GM23338 (cell line): ENCODE measurements around the gene SP140L. TPM values are rescaled to one million over a fixed set of nuclear protein-coding genes. Genes with fewer than 3 reads are reported as not detected.
"Not testable (repeated sequence)": the region's sequence is repeated elsewhere in the genome, so short reads cannot be mapped to it uniquely, and the experiment has no call there.

Experiments
- ATAC-seq: fragments of 200-7000 bp; cut with Tn5 transposase; 3 replicates; pipeline ENCODE4 v1.9.1; 2020
- DNase-seq: peaks from one replicate; pipeline ENCODE4 v3.0.0-alpha.2; 2015; ENCODE audit warnings: low spot score
- H2AFZ ChIP-seq: fragments of 200-600 bp; sonication (generic); 2 replicates; pipeline ENCODE4 v1.8.0; 2016; ENCODE audit warnings: antibody characterized with exemption, mild to moderate bottlenecking, moderate library complexity
- H3F3A ChIP-seq: fragments of 200-600 bp; sonication (generic); replicated peaks from 2 replicates; pipeline ENCODE4 v1.8.0; 2017; ENCODE audit warnings: antibody characterized with exemption, mixed run types, low read depth
- H3K27ac ChIP-seq: fragments of 200-600 bp; sonication (generic); 2 replicates; pipeline ENCODE4 v1.6.1; 2016; ENCODE audit warnings: low read depth
- H3K27me3 ChIP-seq: fragments of 200-600 bp; sonication (generic); 2 replicates; pipeline ENCODE4 v1.8.0; 2016; ENCODE audit warnings: mild to moderate bottlenecking, mixed run types, moderate library complexity; ENCODE audit not compliant: insufficient read depth
- H3K36me3 ChIP-seq: fragments of 200-600 bp; sonication (generic); 2 replicates; pipeline ENCODE4 v1.8.0; 2016; ENCODE audit warnings: mild to moderate bottlenecking; ENCODE audit not compliant: insufficient read depth
- H3K4me1 ChIP-seq: fragments of 200-600 bp; sonication (generic); 2 replicates; pipeline ENCODE4 v1.8.0; 2016; ENCODE audit warnings: mild to moderate bottlenecking, moderate library complexity; ENCODE audit not compliant: insufficient read depth
- H3K4me2 ChIP-seq: fragments of 200-600 bp; sonication (generic); 2 replicates; pipeline ENCODE4 v1.7.1; 2017; ENCODE audit warnings: mixed run types
- H3K4me3 ChIP-seq: fragments of 200-600 bp; sonication (generic); 2 replicates; pipeline ENCODE4 v1.6.1; 2016; ENCODE audit warnings: mixed run types
- H3K79me2 ChIP-seq: fragments of 200-600 bp; sonication (generic); replicated peaks from 2 replicates; pipeline ENCODE4 v1.8.0; 2017; ENCODE audit warnings: mild to moderate bottlenecking; ENCODE audit not compliant: insufficient read depth
- H3K9me2 ChIP-seq: fragments of 200-600 bp; sonication (generic); 2 replicates; pipeline ENCODE4 v1.8.0; 2017; ENCODE audit not compliant: insufficient read depth
- H4K20me1 ChIP-seq: fragments of 200-600 bp; sonication (generic); replicated peaks from 2 replicates; pipeline ENCODE4 v1.8.0; 2017; ENCODE audit warnings: mild to moderate bottlenecking; ENCODE audit not compliant: insufficient read depth
- H3K27ac Mint-ChIP-seq: 2 replicates; pipeline ENCODE4 v1.8.0; 2020; ENCODE audit warnings: inconsistent platforms, mild to moderate bottlenecking, moderate library complexity, mixed read lengths
- H3K27me3 Mint-ChIP-seq: 3 replicates; pipeline ENCODE4 v1.8.0; 2022; ENCODE audit warnings: low read depth, mild to moderate bottlenecking, moderate library complexity, mixed read lengths, inconsistent platforms; ENCODE audit not compliant: insufficient read depth, poor library complexity
- H3K36me3 Mint-ChIP-seq: 3 replicates; pipeline ENCODE4 v1.8.0; 2021; ENCODE audit warnings: low read depth, mild to moderate bottlenecking, inconsistent platforms, moderate library complexity, mixed read lengths
- H3K4me1 Mint-ChIP-seq: 3 replicates; pipeline ENCODE4 v1.8.0; 2020; ENCODE audit warnings: mild to moderate bottlenecking, inconsistent platforms, mixed read lengths
- H3K4me3 Mint-ChIP-seq: 3 replicates; pipeline ENCODE4 v1.8.0; 2021; ENCODE audit warnings: moderate library complexity, mild to moderate bottlenecking, inconsistent platforms, mixed read lengths
- H3K9me3 Mint-ChIP-seq: 3 replicates; pipeline ENCODE4 v1.8.0; 2020; ENCODE audit warnings: moderate library complexity, mild to moderate bottlenecking, inconsistent platforms, mixed read lengths
- EZH2 ChIP-seq: fragments of 200-600 bp; sonication (generic); IDR thresholded peaks from one replicate; pipeline ENCODE4 v1.8.0; 2017; ENCODE audit warnings: antibody characterized with exemption, mild to moderate bottlenecking, low read depth; ENCODE audit not compliant: unreplicated experiment
- JUNB ChIP-seq: IDR thresholded peaks from one replicate; pipeline ENCODE4 v1.6.1; 2016; ENCODE audit warnings: antibody characterized with exemption; ENCODE audit not compliant: unreplicated experiment
- NANOG ChIP-seq: IDR thresholded peaks from 2 replicates; pipeline ENCODE4 v1.6.1; 2016; ENCODE audit warnings: antibody characterized with exemption, borderline replicate concordance
- ZNF331 ChIP-seq: fragments of 250-450 bp; sonication (Bioruptor Pico); IDR thresholded peaks from 2 replicates; pipeline ENCODE4 v1.5.0; 2020; ENCODE audit warnings: low read depth, mild to moderate bottlenecking, moderate library complexity
- polyA plus RNA-seq: library from polyadenylated mRNA; unstranded; fragments of >200 nt; fragmentation: Nextera tagmentation; extraction: Ambion mirVana; gene quantifications from 2 replicates; pipeline ENCODE4 v1.2.1, GENCODE V29; 2016
- total RNA-seq: library from RNA; depleted of rRNA; stranded (reverse); fragments of >200 nt; shearing (Covaris generic); gene quantifications from 2 replicates; pipeline ENCODE4 v1.2.3, GENCODE V29; 2014
- TF ChIP-seq, protein P1 (sequence below): IDR thresholded peaks from one replicate; pipeline ENCODE4 v1.6.1; 2018; ENCODE audit warnings: antibody characterized with exemption; ENCODE audit not compliant: unreplicated experiment

SP140L gene
- total and polyA plus RNA-seq, 2 experiments from 2014 or later, result 1.3 to 1.7 TPM

DNA sequence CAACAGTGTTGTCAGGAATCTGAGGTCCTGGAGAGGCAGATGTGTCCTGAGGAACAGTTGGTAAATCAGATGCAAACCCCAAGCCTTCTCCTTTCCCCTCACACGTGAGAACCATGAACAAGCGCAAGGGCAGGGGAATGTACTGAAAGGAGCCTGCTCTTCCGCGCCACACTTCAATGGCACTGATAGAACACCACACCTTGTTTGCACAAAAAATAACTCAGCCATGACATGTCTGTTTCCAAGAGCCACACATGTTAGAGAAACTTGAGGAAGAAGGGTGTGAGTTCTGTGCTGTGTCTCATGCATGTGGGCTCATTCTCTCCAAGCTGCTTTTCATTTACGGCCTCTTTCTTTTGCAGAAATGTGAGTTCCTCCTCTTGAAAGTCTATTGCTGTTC is 16.2 kb upstream of the SP140L start:
- not testable (repeated sequence) for ATAC-seq, H3K4me3 ChIP-seq, H3K79me2 ChIP-seq, H3K27ac ChIP-seq, H3K27me3 ChIP-seq, H3K36me3 ChIP-seq, H3K36me3 Mint-ChIP-seq, H3K27me3 Mint-ChIP-seq, H3K4me2 ChIP-seq, H4K20me1 ChIP-seq, H3K4me3 Mint-ChIP-seq, H3K4me1 ChIP-seq, H3K4me1 Mint-ChIP-seq, DNase-seq, H2AFZ ChIP-seq, H3K27ac Mint-ChIP-seq, H3K9me3 Mint-ChIP-seq, H3F3A ChIP-seq
- peaks cover 11% of the 10 kb centered on the region; the same call in 1 of the 2 replicates for H3K9me2 ChIP-seq

DNA sequence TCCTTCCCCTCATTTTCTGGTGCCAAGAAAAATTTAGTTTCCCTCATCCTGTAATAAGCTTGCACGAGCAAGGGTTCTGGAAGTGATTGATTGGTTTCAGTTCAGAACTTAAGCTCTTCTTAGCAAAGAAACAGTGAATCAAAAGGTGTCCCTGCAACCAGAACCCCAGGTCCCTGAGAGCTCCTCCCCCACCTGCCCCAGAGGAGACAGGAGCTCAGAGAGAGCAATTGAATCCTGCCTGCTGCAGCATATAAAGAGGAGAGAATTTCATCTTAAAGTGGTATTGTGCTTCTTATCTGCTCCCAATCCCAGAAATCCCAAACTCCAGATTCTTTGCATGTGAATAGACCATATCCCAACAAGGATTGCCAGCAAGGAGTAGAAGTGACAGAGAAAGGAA is 15.4 kb upstream of the SP140L start:
- not testable (repeated sequence) for H3K36me3 ChIP-seq, H3K27ac ChIP-seq, H3K4me1 Mint-ChIP-seq, H3K4me1 ChIP-seq, H2AFZ ChIP-seq, H3K9me3 Mint-ChIP-seq, H3F3A ChIP-seq, H3K79me2 ChIP-seq, H3K27me3 ChIP-seq, H3K4me3 ChIP-seq, H3K4me2 ChIP-seq, H3K27me3 Mint-ChIP-seq, H3K4me3 Mint-ChIP-seq, H4K20me1 ChIP-seq, H3K36me3 Mint-ChIP-seq, DNase-seq
- ATAC-seq, result peak; percentile 54
- H3K9me2 ChIP-seq, result peaks cover 11% of the 10 kb centered on the region; the same call in 1 of the 2 replicates
- H3K27ac Mint-ChIP-seq, result peak overlapping the region; percentile 73; the same call in 1 of the 2 replicates

DNA sequence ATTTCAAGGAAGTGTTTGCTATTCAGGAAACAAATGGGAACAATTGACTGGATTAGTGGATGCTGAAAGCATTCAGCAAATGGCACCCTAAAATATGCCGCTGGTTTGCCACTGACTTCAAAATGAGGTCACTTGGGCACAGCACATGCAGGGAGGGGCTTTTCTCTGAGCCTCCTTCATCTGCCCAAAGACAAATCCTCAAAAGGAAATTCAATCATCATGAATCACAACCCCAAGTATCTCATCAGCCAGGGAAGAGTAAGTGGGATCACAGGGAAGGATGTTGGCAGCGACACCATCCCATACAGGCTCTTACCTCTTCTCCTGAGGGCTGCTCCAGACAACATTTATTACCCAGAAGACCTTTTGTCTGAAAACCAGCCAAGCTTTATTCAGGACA is 14.4 kb upstream of the SP140L start:
- Histone ChIP-seq H3K4me2 (no peak overlapping the region), H3K4me1 (peaks cover 6% of the 10 kb centered on the region; the same call in 1 of the 2 replicates), H4K20me1 (no peaks in the 10 kb centered on the region), H3K4me3 (no peak overlapping the region), H3K79me2 (no peaks in the 10 kb centered on the region), H3F3A (no peaks in the 10 kb centered on the region), H2AFZ (no peak overlapping the region), H3K27me3 (no peaks in the 10 kb centered on the region), H3K36me3 (no peaks in the 10 kb centered on the region), H3K27ac (no peak overlapping the region), H3K9me2 (peaks cover 11% of the 10 kb centered on the region; the same call in 1 of the 2 replicates)
- no peak overlapping the region for H3K27ac Mint-ChIP-seq
- ATAC-seq (no peak), DNase-seq (no peak)
- H3K4me3 Mint-ChIP-seq, result no peak overlapping the region
- TF ChIP-seq ZNF331 (CRISPR knock-in tag), result no peak
- no peak for TF ChIP-seq EZH2
- peaks cover 7% of the 10 kb centered on the region for H3K4me1 Mint-ChIP-seq
- no peaks in the 10 kb centered on the region for H3K9me3 Mint-ChIP-seq
- H3K27me3 Mint-ChIP-seq, result peaks cover 7% of the 10 kb centered on the region
- H3K36me3 Mint-ChIP-seq, result no peaks in the 10 kb centered on the region

DNA sequence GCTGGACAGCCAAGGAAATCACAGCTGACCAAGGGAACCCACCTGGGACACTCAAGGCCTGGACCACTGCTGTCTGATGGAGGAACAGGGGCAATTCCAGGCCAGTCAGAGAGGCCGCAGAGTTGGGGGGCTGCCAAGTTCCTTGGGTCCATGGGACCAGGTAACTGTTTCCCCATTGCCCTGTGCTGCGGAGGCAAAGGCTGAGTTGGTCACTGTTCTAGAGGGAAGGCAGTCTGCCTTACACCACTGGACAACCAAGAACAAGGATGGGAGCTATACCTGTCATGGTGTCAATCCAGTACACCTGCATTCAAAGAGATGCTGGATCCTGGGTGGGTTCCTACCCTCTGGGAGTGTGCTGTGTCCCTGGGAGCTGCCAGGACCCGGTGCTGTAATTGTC is 9.6 kb upstream of the SP140L start:
- ATAC-seq, result no peak
- no peak overlapping the region for H3K27ac Mint-ChIP-seq
- no peak overlapping the region for H3K4me3 ChIP-seq
- peaks cover 19% of the 10 kb centered on the region for H3K9me3 Mint-ChIP-seq
- H3K36me3 ChIP-seq, result no peaks in the 10 kb centered on the region
- no peaks in the 10 kb centered on the region for H3K79me2 ChIP-seq
- H3K4me2 ChIP-seq, result no peak overlapping the region
- H4K20me1 ChIP-seq, result no peaks in the 10 kb centered on the region
- no peaks in the 10 kb centered on the region for H3K27me3 ChIP-seq
- H3K4me3 Mint-ChIP-seq, result no peak overlapping the region
- no peaks in the 10 kb centered on the region for H3F3A ChIP-seq
- H3K4me1 Mint-ChIP-seq, result no peaks in the 10 kb centered on the region
- peaks cover 14% of the 10 kb centered on the region; the same call in 1 of the 2 replicates for H3K9me2 ChIP-seq
- no peaks in the 10 kb centered on the region for H3K4me1 ChIP-seq
- H3K36me3 Mint-ChIP-seq, result peaks cover 9% of the 10 kb centered on the region
- no peak for DNase-seq
- peaks cover 3% of the 10 kb centered on the region for H3K27me3 Mint-ChIP-seq
- no peak overlapping the region for H2AFZ ChIP-seq
- no peak overlapping the region for H3K27ac ChIP-seq
- TF ChIP-seq JUNB (no peak), NANOG (no peak)
- TF ChIP-seq, protein P1, sequence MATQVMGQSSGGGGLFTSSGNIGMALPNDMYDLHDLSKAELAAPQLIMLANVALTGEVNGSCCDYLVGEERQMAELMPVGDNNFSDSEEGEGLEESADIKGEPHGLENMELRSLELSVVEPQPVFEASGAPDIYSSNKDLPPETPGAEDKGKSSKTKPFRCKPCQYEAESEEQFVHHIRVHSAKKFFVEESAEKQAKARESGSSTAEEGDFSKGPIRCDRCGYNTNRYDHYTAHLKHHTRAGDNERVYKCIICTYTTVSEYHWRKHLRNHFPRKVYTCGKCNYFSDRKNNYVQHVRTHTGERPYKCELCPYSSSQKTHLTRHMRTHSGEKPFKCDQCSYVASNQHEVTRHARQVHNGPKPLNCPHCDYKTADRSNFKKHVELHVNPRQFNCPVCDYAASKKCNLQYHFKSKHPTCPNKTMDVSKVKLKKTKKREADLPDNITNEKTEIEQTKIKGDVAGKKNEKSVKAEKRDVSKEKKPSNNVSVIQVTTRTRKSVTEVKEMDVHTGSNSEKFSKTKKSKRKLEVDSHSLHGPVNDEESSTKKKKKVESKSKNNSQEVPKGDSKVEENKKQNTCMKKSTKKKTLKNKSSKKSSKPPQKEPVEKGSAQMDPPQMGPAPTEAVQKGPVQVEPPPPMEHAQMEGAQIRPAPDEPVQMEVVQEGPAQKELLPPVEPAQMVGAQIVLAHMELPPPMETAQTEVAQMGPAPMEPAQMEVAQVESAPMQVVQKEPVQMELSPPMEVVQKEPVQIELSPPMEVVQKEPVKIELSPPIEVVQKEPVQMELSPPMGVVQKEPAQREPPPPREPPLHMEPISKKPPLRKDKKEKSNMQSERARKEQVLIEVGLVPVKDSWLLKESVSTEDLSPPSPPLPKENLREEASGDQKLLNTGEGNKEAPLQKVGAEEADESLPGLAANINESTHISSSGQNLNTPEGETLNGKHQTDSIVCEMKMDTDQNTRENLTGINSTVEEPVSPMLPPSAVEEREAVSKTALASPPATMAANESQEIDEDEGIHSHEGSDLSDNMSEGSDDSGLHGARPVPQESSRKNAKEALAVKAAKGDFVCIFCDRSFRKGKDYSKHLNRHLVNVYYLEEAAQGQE, result no peak
